PC-9 (cell line): Measurements from ENCODE around the gene AK8. TPM values are rescaled to one million over a fixed set of nuclear protein-coding genes. Genes with fewer than 3 reads are reported as not detected.

Source experiments
- BruUV-seq: library from RNA; stranded (reverse); fragments of 400-500 nt; replicated peaks from 2 replicates; lab custom pipeline; 2021; lab: Mats Ljungman, UMichigan
- CTCF ChIA-PET: fragments of 300-600 bp; sonication (Branson Sonifier 250); formaldehyde crosslinking; loops from one replicate; lab custom pipeline; 2022; ENCODE audit warnings: antibody characterized with exemption; lab: Charles Lee
- POLR2A ChIA-PET: fragments of 300-600 bp; sonication (Branson Sonifier 250); formaldehyde crosslinking; loops from one replicate; lab custom pipeline; 2022; ENCODE audit warnings: antibody characterized with exemption; ENCODE audit not compliant: unreplicated experiment; lab: Charles Lee
- DNase-seq, 2 experiments: peaks; one replicate each; pipeline versions ENCODE4 v3.0.0 to v3.0.0-alpha.2; 2015 to 2022; ENCODE audit warnings: mixed read lengths in 1 of 2
- H2AFZ ChIP-seq: fragments of 200-600 bp; sonication (generic); 2 replicates; pipeline ENCODE4 v1.8.1; 2017; ENCODE audit warnings: antibody characterized with exemption
- H3F3A ChIP-seq: fragments of 200-600 bp; sonication (generic); 2 replicates; pipeline ENCODE4 v1.8.1; 2017; ENCODE audit warnings: antibody characterized with exemption, mild to moderate bottlenecking, low read depth; ENCODE audit not compliant: insufficient read depth
- H3K27ac ChIP-seq: fragments of 200-600 bp; sonication (generic); 2 replicates; pipeline ENCODE4 v1.6.1; 2016; ENCODE audit warnings: mixed run types
- H3K27me3 ChIP-seq: fragments of 200-600 bp; sonication (generic); 2 replicates; pipeline ENCODE4 v1.6.1; 2016; ENCODE audit warnings: low read depth, mixed run types; ENCODE audit not compliant: insufficient read depth
- H3K36me3 ChIP-seq: fragments of 200-600 bp; sonication (generic); 2 replicates; pipeline ENCODE4 v1.6.1; 2016; ENCODE audit warnings: low read depth, mixed run types
- H3K4me1 ChIP-seq: fragments of 200-600 bp; sonication (generic); replicated peaks from 2 replicates; pipeline ENCODE4 v1.6.1; 2016; ENCODE audit warnings: mixed run types; ENCODE audit not compliant: insufficient read depth
- H3K4me2 ChIP-seq: fragments of 200-600 bp; sonication (generic); 2 replicates; pipeline ENCODE4 v1.6.1; 2017; ENCODE audit warnings: mixed run types
- H3K4me3 ChIP-seq: fragments of 200-600 bp; sonication (generic); 2 replicates; pipeline ENCODE4 v1.6.1; 2016; ENCODE audit warnings: mixed run types
- H3K79me2 ChIP-seq: fragments of 200-600 bp; sonication (generic); 2 replicates; pipeline ENCODE4 v1.6.1; 2017; ENCODE audit warnings: low read depth, mixed run types
- H3K9me2 ChIP-seq: fragments of 200-600 bp; sonication (generic); 2 replicates; pipeline ENCODE4 v1.8.1; 2017; ENCODE audit warnings: mild to moderate bottlenecking; ENCODE audit not compliant: insufficient read depth
- H3K9me3 ChIP-seq: fragments of 200-600 bp; sonication (generic); 2 replicates; pipeline ENCODE4 v1.8.1; 2016; ENCODE audit warnings: low read depth; ENCODE audit not compliant: insufficient read depth
- H4K20me1 ChIP-seq: fragments of 200-600 bp; sonication (generic); 2 replicates; pipeline ENCODE4 v1.8.1; 2017; ENCODE audit not compliant: insufficient read depth
- CTCF ChIP-seq: fragments of 200-600 bp; sonication (generic); conservative IDR thresholded peaks from 2 replicates; pipeline ENCODE4 v1.6.1; 2017; ENCODE audit warnings: mixed run types, antibody characterized with exemption, mild to moderate bottlenecking, moderate library complexity
- EZH2 ChIP-seq: fragments of 200-600 bp; sonication (generic); IDR thresholded peaks from 2 replicates; pipeline ENCODE4 v1.8.0; 2017; ENCODE audit warnings: antibody characterized with exemption, low read depth
- intact Hi-C: fragments of 100-400 bp; cut with micrococcal nuclease; formaldehyde crosslinking; loops from one replicate; pipeline ENCODE4 v1.10.0; 2022; ENCODE audit not compliant: unreplicated experiment
- total RNA-seq: library from RNA; stranded (reverse); gene quantifications from 2 replicates; pipeline ENCODE4 v1.2.3, GENCODE V29; 2021

The AK8 gene
- total RNA-seq, 1 experiment from 2014 or later: 7.2 TPM

- intact Hi-C loops: no loop called here
- TF ChIP-seq CTCF (no peak), EZH2 (no peak)
- Histone ChIP-seq H3K36me3 (no peaks in the 10 kb centered on the region), H3K4me1 (no peaks in the 10 kb centered on the region), H3K9me2 (no peaks in the 10 kb centered on the region), H3K27ac (no peak overlapping the region), H4K20me1 (no peaks in the 10 kb centered on the region), H3K27me3 (peaks cover 15% of the 10 kb centered on the region), H3K4me3 (no peak overlapping the region), H3F3A (no peaks in the 10 kb centered on the region), H2AFZ (no peak overlapping the region), H3K4me2 (no peak overlapping the region), H3K79me2 (no peaks in the 10 kb centered on the region), H3K9me3 (no peaks in the 10 kb centered on the region)
- POLR2A ChIA-PET: no interaction called here
- no TSS peak for BruUV-seq
- CTCF ChIA-PET: no interaction called here
- no peak for DNase-seq
These were observed 125.0 kb downstream of the AK8 start for GRCh38 chr9:132752877-132753592.

- no peak for TF ChIP-seq CTCF
- TF ChIP-seq EZH2: no peak
- peaks cover 14% of the 10 kb centered on the region for H3K27me3 ChIP-seq
- no peak for DNase-seq
- H3K36me3 ChIP-seq: no peaks in the 10 kb centered on the region
- no peak overlapping the region for H3K27ac ChIP-seq
- BruUV-seq: no TSS peak
- CTCF ChIA-PET: no interaction called here
- no peak overlapping the region for H3K4me2 ChIP-seq
- no peaks in the 10 kb centered on the region for H3K9me3 ChIP-seq
- H3K9me2 ChIP-seq: no peaks in the 10 kb centered on the region
- no peaks in the 10 kb centered on the region for H3K4me1 ChIP-seq
- H3K4me3 ChIP-seq: no peak overlapping the region
- no peaks in the 10 kb centered on the region for H4K20me1 ChIP-seq
- no peaks in the 10 kb centered on the region for H3F3A ChIP-seq
- no peaks in the 10 kb centered on the region for H3K79me2 ChIP-seq
- POLR2A ChIA-PET: no interaction called here
- intact Hi-C loops: no loop called here
- no peak overlapping the region for H2AFZ ChIP-seq
These were observed 127.4 kb downstream of the AK8 start for GRCh38 chr9:132750668-132751067.

- no peaks in the 10 kb centered on the region for H3K4me1 ChIP-seq
- H3K4me2 ChIP-seq: no peak overlapping the region
- ChIA-PET POLR2A (no interaction called here), CTCF (interaction anchor here (0.7 kb wide), 1 partner anchor 335 kb away, joined by 3 read pairs; no protein-coding TSS in a partner anchor)
- BruUV-seq: no TSS peak
- DNase-seq: no peak
- no peak overlapping the region for H3K27ac ChIP-seq
- H3K36me3 ChIP-seq: no peaks in the 10 kb centered on the region
- no peaks in the 10 kb centered on the region for H4K20me1 ChIP-seq
- no peaks in the 10 kb centered on the region for H3K79me2 ChIP-seq
- H3K27me3 ChIP-seq: peaks cover 22% of the 10 kb centered on the region
- H3K9me2 ChIP-seq: no peaks in the 10 kb centered on the region
- TF ChIP-seq CTCF: no peak
- no peak for TF ChIP-seq EZH2
- H2AFZ ChIP-seq: no peak overlapping the region
- intact Hi-C loops: no loop called here
- H3F3A ChIP-seq: no peaks in the 10 kb centered on the region
- no peaks in the 10 kb centered on the region for H3K9me3 ChIP-seq
- no peak overlapping the region for H3K4me3 ChIP-seq
These were observed 128.8 kb downstream of the AK8 start for GRCh38 chr9:132749306-132749705.
